ENCODE data around the gene MBP.
A peak's percentile ranks its signal among the peaks of the same experiment; 100 is the strongest.
"Not testable (repeated sequence)": the region's sequence is repeated elsewhere in the genome, so short reads cannot be mapped to it uniquely, and the experiment has no call there.

Gene MBP

GRCh38 chr18:76970770-76971559 lies 161.6 kb downstream of the MBP start:
- DNase-seq (ENCODE audit: low spot score) = no peak

GRCh38 chr18:76967721-76968472 lies 164.7 kb downstream of the MBP start:
- DNase-seq (ENCODE audit: low spot score) = no peak

GRCh38 chr18:76967299-76967698 lies 165.3 kb downstream of the MBP start:
- not testable (repeated sequence) for DNase-seq (ENCODE audit: low spot score)

GRCh38 chr18:76965555-76966151 lies 166.9 kb downstream of the MBP start:
- DNase-seq (ENCODE audit: low spot score) = peak; percentile 61

- DNase-seq (ENCODE audit: low spot score) = no peak
Measured at GRCh38 chr18:76963936-76964335, 168.6 kb downstream of the MBP start.

GRCh38 chr18:76962851-76963250 lies 169.7 kb downstream of the MBP start:
- DNase-seq (ENCODE audit: low spot score) = no peak

GRCh38 chr18:76960528-76961035 lies 172.0 kb downstream of the MBP start:
- peak; percentile 24 for DNase-seq (ENCODE audit: low spot score)

- no peak for DNase-seq (ENCODE audit: low spot score)
Measured at GRCh38 chr18:76959605-76960004, 173.0 kb downstream of the MBP start.

GRCh38 chr18:76958692-76959341 lies 173.8 kb downstream of the MBP start:
- no peak for DNase-seq (ENCODE audit: low spot score)

- no peak for DNase-seq (ENCODE audit: low spot score)
Measured at GRCh38 chr18:76957384-76958355, 174.9 kb downstream of the MBP start.

- no peak for DNase-seq (ENCODE audit: low spot score)
Measured at GRCh38 chr18:76956648-76957047, 175.9 kb downstream of the MBP start.

- no peak for DNase-seq (ENCODE audit: low spot score)
Measured at GRCh38 chr18:76955524-76956170, 176.9 kb downstream of the MBP start.

GRCh38 chr18:76953583-76954233 lies 178.9 kb downstream of the MBP start:
- DNase-seq (ENCODE audit: low spot score) = no peak

- DNase-seq (ENCODE audit: low spot score) = no peak
Measured at GRCh38 chr18:76953156-76953555, 179.4 kb downstream of the MBP start.

- no peak for DNase-seq (ENCODE audit: low spot score)
Measured at GRCh38 chr18:76952747-76953146, 179.8 kb downstream of the MBP start.

GRCh38 chr18:76951456-76952247 lies 180.9 kb downstream of the MBP start:
- DNase-seq (ENCODE audit: low spot score) = no peak

- no peak for DNase-seq (ENCODE audit: low spot score)
Measured at GRCh38 chr18:76948345-76948744, 184.2 kb downstream of the MBP start.

- not testable (repeated sequence) for DNase-seq (ENCODE audit: low spot score)
Measured at GRCh38 chr18:76944346-76944745, 188.2 kb downstream of the MBP start.
